Transverse colon (tissue), 4 donors: Measurements from ENCODE around the gene AP3M1. TPM values are rescaled to one million over a fixed set of nuclear protein-coding genes. Genes with fewer than 3 reads are reported as not detected.

Source experiments
- DNase-seq: peaks from one replicate; pipeline ENCODE4 v3.0.0-alpha.2; 2019
- H3K27ac ChIP-seq, 4 donors: fragments of 200-600 bp; sonication (generic); 2 replicates each; pipeline ENCODE4 v1.5.1; 2016 to 2018; ENCODE audit warnings: inconsistent platforms in 4 of 4
- H3K27me3 ChIP-seq: fragments of 200-600 bp; sonication (generic); 2 replicates; pipeline ENCODE4 v1.5.1; 2017; ENCODE audit warnings: inconsistent platforms
- H3K36me3 ChIP-seq, 4 donors: fragments of 200-600 bp; sonication (generic); 2 replicates each; pipeline ENCODE4 v1.5.1; 2017 to 2019; ENCODE audit warnings: inconsistent platforms in 4 of 4
- H3K4me1 ChIP-seq, 4 donors: fragments of 200-600 bp; sonication (generic); 2 replicates each; pipeline ENCODE4 v1.5.1; 2017 to 2020; ENCODE audit warnings: inconsistent platforms in 4 of 4
- H3K4me3 ChIP-seq, 4 donors: fragments of 200-600 bp; sonication (generic); 1 replicate in 1 of 4; 2 replicates in 3 of 4; pipeline versions ENCODE4 v1.5.1 to v1.6.1; 2017 to 2019; ENCODE audit warnings: inconsistent platforms in 4 of 4
- H3K9me3 ChIP-seq, 2 donors: fragments of 200-600 bp; sonication (generic); 2 replicates each; pipeline ENCODE4 v1.5.1; 2017 to 2019; ENCODE audit warnings: inconsistent platforms in 2 of 2
- CTCF ChIP-seq, 5 experiments: fragments of 200-600 bp in 3 of 5; fragments of 450-650 bp in 2 of 5; sonication (generic) in 3 of 5; IDR thresholded peaks; 1 replicate in 2 of 5; 2 replicates in 3 of 5; pipeline ENCODE4 v1.5.1; 2016 to 2017; ENCODE audit warnings: antibody characterized with exemption in 5 of 5, inconsistent platforms in 3 of 5, mild to moderate bottlenecking in 2 of 5, moderate library complexity in 1 of 5
- EP300 ChIP-seq: sonication (generic); formaldehyde crosslinking; IDR thresholded peaks from one replicate; pipeline ENCODE4 v1.6.1; 2017; ENCODE audit warnings: antibody characterized with exemption, low read depth
- POLR2A ChIP-seq: fragments of 450-650 bp; IDR thresholded peaks from one replicate; pipeline ENCODE4 v1.6.1; 2016; ENCODE audit warnings: antibody characterized with exemption, mild to moderate bottlenecking, moderate library complexity
- POLR2AphosphoS5 ChIP-seq, 3 donors: sonication (generic); formaldehyde crosslinking; IDR thresholded peaks; one replicate each; pipeline ENCODE4 v1.6.1; 2016; ENCODE audit warnings: antibody characterized with exemption in 3 of 3
- WGBS, 2 donors: methylation state at CpG; one replicate each; pipeline ENCODE4 v1.1.5; 2018; ENCODE audit warnings: low coverage in 1 of 2; 5-methylcytosine and 5-hydroxymethylcytosine counted together
- in situ Hi-C, 4 donors: fragments of 200-750 bp; cut with MboI; loops; one replicate each; pipeline versions ENCODE4 v1.15.0 to v1.15.1; 2017; ENCODE audit warnings: low sequenced_read_pairs in 3 of 4, low pct_ligation_motif_present in 1 of 4, low pct_unique_long_range_greater_than_20kb in 1 of 4
- intact Hi-C: fragments of 100-400 bp; cut with DNase I; formaldehyde crosslinking; loops from one replicate; pipeline ENCODE4 v1.15.1; 2023; ENCODE audit warnings: low total_unique reads
- total RNA-seq, 4 donors: library from RNA; depleted of rRNA; stranded (reverse); fragments of >200 nt; gene quantifications; one replicate each; pipeline ENCODE4 v1.1.0, GENCODE V29; 2016

The AP3M1 gene
- total RNA-seq, 4 donors from 2014 or later: 10.1 to 27.3 (median 21.3) TPM

- in situ Hi-C loops (no loop called here), intact Hi-C loops (no loop called here)
- Histone ChIP-seq H3K36me3 (peaks cover 0 to 78% (median 39%) of the 10 kb centered on the region in 4 donors), H3K27me3 (no peaks in the 10 kb centered on the region), H3K4me1 (no peaks in the 10 kb centered on the region), H3K9me3 (no peaks in the 10 kb centered on the region), H3K4me3 (no peak overlapping the region), H3K27ac (no peak overlapping the region)
- TF ChIP-seq POLR2A (no peak), EP300 (no peak), CTCF (IDR thresholded peaks at IDR 0.05) (no peak), POLR2AphosphoS5 (IDR thresholded peaks at IDR 0.05) (no peak)
- DNase-seq: no peak
- WGBS, 2 donors: 92 to 93% methylated on average over 5 of the region's 5 CpGs
Measured at GRCh38 chr10:74104480-74104879, 46.1 kb downstream of the AP3M1 start.

GRCh38 chr10:74103560-74104258 lies 46.9 kb downstream of the AP3M1 start:
- WGBS, 2 donors: 80 to 83% methylated on average over 10 to 11 of the region's 11 CpGs
- in situ Hi-C loops (no loop called here), intact Hi-C loops (no loop called here)
- Histone ChIP-seq H3K27me3 (no peaks in the 10 kb centered on the region), H3K4me3 (no peak overlapping the region), H3K36me3 (peaks cover 0 to 78% (median 39%) of the 10 kb centered on the region in 4 donors), H3K4me1 (no peaks in the 10 kb centered on the region), H3K9me3 (no peaks in the 10 kb centered on the region), H3K27ac (no peak overlapping the region)
- no peak for DNase-seq
- TF ChIP-seq CTCF (IDR thresholded peaks at IDR 0.05) (peak in 1 of 5 experiments; percentile 13), POLR2A (no peak), POLR2AphosphoS5 (IDR thresholded peaks at IDR 0.05) (no peak)

GRCh38 chr10:74099836-74100235 lies 50.8 kb downstream of the AP3M1 start:
- Histone ChIP-seq H3K27me3 (no peaks in the 10 kb centered on the region), H3K27ac (no peak overlapping the region), H3K9me3 (no peaks in the 10 kb centered on the region), H3K4me1 (no peaks in the 10 kb centered on the region), H3K36me3 (peaks cover 0 to 83% (median 41%) of the 10 kb centered on the region in 4 donors), H3K4me3 (no peak overlapping the region)
- intact Hi-C loops (no loop called here), in situ Hi-C loops (loop anchor here in 1 of 4 donors (25.0 kb wide), 1 partner anchor 213 kb away; no protein-coding TSS in a partner anchor)
- TF ChIP-seq POLR2A (no peak), CTCF (IDR thresholded peaks at IDR 0.05) (no peak), POLR2AphosphoS5 (IDR thresholded peaks at IDR 0.05) (no peak), EP300 (no peak)
- no peak for DNase-seq
- WGBS, 2 donors: 89% methylated on average over 3 of the region's 3 CpGs

- TF ChIP-seq EP300 (no peak), CTCF (IDR thresholded peaks at IDR 0.05) (no peak), POLR2AphosphoS5 (IDR thresholded peaks at IDR 0.05) (no peak), POLR2A (no peak)
- Histone ChIP-seq H3K27me3 (no peaks in the 10 kb centered on the region), H3K36me3 (peaks cover 0 to 83% (median 40%) of the 10 kb centered on the region in 4 donors), H3K27ac (no peak overlapping the region), H3K4me1 (no peaks in the 10 kb centered on the region), H3K9me3 (no peaks in the 10 kb centered on the region), H3K4me3 (no peak overlapping the region)
- no peak for DNase-seq
- in situ Hi-C loops (loop anchor here in 1 of 4 donors (25.0 kb wide), 1 partner anchor 212 kb away; no protein-coding TSS in a partner anchor), intact Hi-C loops (no loop called here)
- 94% methylated on average over 3 of the region's 3 CpGs for WGBS, 2 donors
Measured at GRCh38 chr10:74099420-74099819, 51.2 kb downstream of the AP3M1 start.
